H1 (cell line): ENCODE results near the gene TGFB2. TPM values are rescaled to one million over a fixed set of nuclear protein-coding genes. Genes with fewer than 3 reads are reported as not detected.

Experiments
- CTBP2 ChIP-seq: IDR thresholded peaks from 2 replicates; pipeline ENCODE4 v1.7.0; 2011; ENCODE audit warnings: borderline replicate concordance, mild to moderate bottlenecking, moderate library complexity, mixed read lengths, low read length; ENCODE audit not compliant: insufficient read depth, insufficient read length
- POU5F1 ChIP-seq: IDR thresholded peaks from 2 replicates; pipeline ENCODE4 v1.6.1; 2011; ENCODE audit warnings: low read depth, mild to moderate bottlenecking, low read length, moderate library complexity
- SIN3A ChIP-seq, 2 experiments: IDR thresholded peaks in 1 of 2; conservative IDR thresholded peaks in 1 of 2; 2 replicates each; pipeline ENCODE4 v1.6.1; 2011 to 2012; ENCODE audit warnings: low read length in 2 of 2, improper control_type of control experiment in 1 of 2, low read depth in 1 of 2, mild to moderate bottlenecking in 1 of 2
- TCF12 ChIP-seq: IDR thresholded peaks from 2 replicates; pipeline ENCODE4 v1.6.1; 2011; ENCODE audit warnings: low read depth, mild to moderate bottlenecking, low read length
- polyA plus RNA-seq, 7 experiments: library from polyadenylated mRNA; depleted of rRNA in 3 of 7; stranded (reverse) in 5 of 7; unstranded in 2 of 7; fragments of >200 nt in 5 of 7; fragments of 200-250 nt in 2 of 7; gene quantifications; 1 replicate in 5 of 7; 2 replicates in 1 of 7; 4 replicates in 1 of 7; pipeline versions ENCODE4 v1.2.1 to v1.2.3, GENCODE V29; 2011 to 2013; ENCODE audit warnings: missing spikeins in 2 of 7, mixed read lengths in 2 of 7
- total RNA-seq: library from RNA; stranded (reverse); fragmentation: NEBNext Ultra II Directional; extraction: Animal tissue kit (Norgen Biotek cat#: 25700); gene quantifications from 2 replicates; pipeline ENCODE4 v1.2.1, GENCODE V29; 2021
- TF ChIP-seq, protein P1 (sequence below): IDR thresholded peaks from 2 replicates; pipeline ENCODE4 v1.6.1; 2011; ENCODE audit warnings: low read length, improper control_type of control experiment

Gene TGFB2
- total and polyA plus RNA-seq, 2 of the 8 experiments (the other 6 are each of a cell fraction or from before 2014, with no cell fraction given): 0.26 to 0.84 TPM

DNA sequence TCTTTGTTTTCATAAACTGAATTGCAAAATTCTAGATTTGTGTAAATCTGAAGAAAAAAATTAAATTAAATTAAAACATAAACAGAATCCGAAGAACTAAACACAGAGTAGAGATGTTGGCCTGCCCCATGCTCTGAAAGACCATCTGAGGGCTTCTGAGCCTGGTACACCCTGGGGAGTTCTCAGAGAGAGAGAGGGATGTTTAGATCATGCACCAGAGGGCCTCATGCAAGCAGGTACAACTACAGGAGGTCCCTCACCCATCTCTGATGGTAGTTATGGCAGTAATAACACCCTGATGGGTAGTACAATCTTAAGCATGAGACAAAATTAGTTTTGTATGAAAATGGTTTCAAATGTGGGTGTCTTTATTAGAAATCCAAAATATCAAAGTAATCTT is 127.7 kb downstream of the TGFB2 start (continued):
- TF ChIP-seq SIN3A (conservative IDR thresholded peaks at IDR 0.05 in 1 of 2, IDR thresholded peaks at IDR 0.05 in 1 of 2; ENCODE audit: low read depth in 1 of 2, low read length in 2 of 2) (no peak), POU5F1 (no peak), TCF12 (no peak), CTBP2 (no peak)
- TF ChIP-seq, protein P1, sequence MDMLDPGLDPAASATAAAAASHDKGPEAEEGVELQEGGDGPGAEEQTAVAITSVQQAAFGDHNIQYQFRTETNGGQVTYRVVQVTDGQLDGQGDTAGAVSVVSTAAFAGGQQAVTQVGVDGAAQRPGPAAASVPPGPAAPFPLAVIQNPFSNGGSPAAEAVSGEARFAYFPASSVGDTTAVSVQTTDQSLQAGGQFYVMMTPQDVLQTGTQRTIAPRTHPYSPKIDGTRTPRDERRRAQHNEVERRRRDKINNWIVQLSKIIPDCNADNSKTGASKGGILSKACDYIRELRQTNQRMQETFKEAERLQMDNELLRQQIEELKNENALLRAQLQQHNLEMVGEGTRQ: no peak
